GM19025 (cell line): Measurements from ENCODE around the gene STIMATE.
A peak's percentile ranks its signal among the peaks of the same experiment; 100 is the strongest.

Experiments
- ATAC-seq: cut with Tn5 transposase; IDR thresholded peaks from one replicate; pipeline ENCODE4 v1.9.1; 2021; ENCODE audit warnings: mild to moderate bottlenecking, low read depth, moderate library complexity; ENCODE audit not compliant: unreplicated experiment

STIMATE gene

GRCh38 chr3:52895418-52895817 lies 1.9 kb downstream of the STIMATE start:
- no peak for ATAC-seq

- no peak for ATAC-seq
Observed at GRCh38 chr3:52894756-52895155, 2.6 kb downstream of the STIMATE start.

- no peak for ATAC-seq
Observed at GRCh38 chr3:52893723-52894122, 3.6 kb downstream of the STIMATE start.

- no peak for ATAC-seq
Observed at GRCh38 chr3:52892625-52893311, 4.6 kb downstream of the STIMATE start.

- no peak for ATAC-seq
Observed at GRCh38 chr3:52892290-52892624, 5.1 kb downstream of the STIMATE start.

GRCh38 chr3:52891615-52892081 lies 5.7 kb downstream of the STIMATE start:
- no peak for ATAC-seq

GRCh38 chr3:52891164-52891563 lies 6.2 kb downstream of the STIMATE start:
- ATAC-seq: no peak

- no peak for ATAC-seq
Observed at GRCh38 chr3:52890735-52891134, 6.6 kb downstream of the STIMATE start.

- ATAC-seq: no peak
Observed at GRCh38 chr3:52889901-52890300, 7.4 kb downstream of the STIMATE start.

- no peak for ATAC-seq
Observed at GRCh38 chr3:52887166-52887565, 10.2 kb downstream of the STIMATE start.

- ATAC-seq: no peak
Observed at GRCh38 chr3:52886049-52886730, 11.2 kb downstream of the STIMATE start.

- no peak for ATAC-seq
Observed at GRCh38 chr3:52882377-52882776, 15.0 kb downstream of the STIMATE start.

- ATAC-seq: no peak
Observed at GRCh38 chr3:52881871-52882270, 15.5 kb downstream of the STIMATE start.

- ATAC-seq: peak; percentile 51
Observed at GRCh38 chr3:52880474-52880873, 16.9 kb downstream of the STIMATE start.

- no peak for ATAC-seq
Observed at GRCh38 chr3:52880047-52880446, 17.3 kb downstream of the STIMATE start.

- ATAC-seq: no peak
Observed at GRCh38 chr3:52879581-52879980, 17.8 kb downstream of the STIMATE start.

GRCh38 chr3:52879090-52879489 lies 18.3 kb downstream of the STIMATE start:
- ATAC-seq: no peak

GRCh38 chr3:52877085-52877484 lies 20.3 kb downstream of the STIMATE start:
- ATAC-seq: no peak

GRCh38 chr3:52874864-52875587 lies 22.3 kb downstream of the STIMATE start:
- ATAC-seq: no peak

GRCh38 chr3:52874160-52874701 lies 23.1 kb downstream of the STIMATE start:
- no peak for ATAC-seq

- ATAC-seq: no peak
Observed at GRCh38 chr3:52873433-52874159, 23.8 kb downstream of the STIMATE start.
